ENCODE measurements around the gene FMNL2.

The FMNL2 gene

GRCh38 chr2:152389483-152389882 lies 54.5 kb downstream of the FMNL2 start:
- H3K27me3 ChIP-seq (ENCODE audit: insufficient read depth, low read depth, severe bottlenecking), result no peaks in the 10 kb centered on the region
- no peak for DNase-seq
- no peak for TF ChIP-seq CTCF (IDR thresholded peaks at IDR 0.05; ENCODE audit: low read depth, low read length)
- H3K36me3 ChIP-seq, result no peaks in the 10 kb centered on the region
- H3K4me3 ChIP-seq (ENCODE audit: low read depth, low read length), result no peak overlapping the region
- H3K27ac ChIP-seq, result no peak overlapping the region
- no peaks in the 10 kb centered on the region for H3K9me3 ChIP-seq (ENCODE audit: severe bottlenecking)

GRCh38 chr2:152390837-152391236 lies 55.9 kb downstream of the FMNL2 start:
- no peak for TF ChIP-seq CTCF (IDR thresholded peaks at IDR 0.05; ENCODE audit: low read depth, low read length)
- Histone ChIP-seq H3K9me3 (ENCODE audit: severe bottlenecking) (no peaks in the 10 kb centered on the region), H3K27me3 (ENCODE audit: insufficient read depth, low read depth, severe bottlenecking) (no peaks in the 10 kb centered on the region), H3K36me3 (no peaks in the 10 kb centered on the region), H3K4me3 (ENCODE audit: low read depth, low read length) (no peak overlapping the region), H3K27ac (no peak overlapping the region)
- no peak for DNase-seq

DNA sequence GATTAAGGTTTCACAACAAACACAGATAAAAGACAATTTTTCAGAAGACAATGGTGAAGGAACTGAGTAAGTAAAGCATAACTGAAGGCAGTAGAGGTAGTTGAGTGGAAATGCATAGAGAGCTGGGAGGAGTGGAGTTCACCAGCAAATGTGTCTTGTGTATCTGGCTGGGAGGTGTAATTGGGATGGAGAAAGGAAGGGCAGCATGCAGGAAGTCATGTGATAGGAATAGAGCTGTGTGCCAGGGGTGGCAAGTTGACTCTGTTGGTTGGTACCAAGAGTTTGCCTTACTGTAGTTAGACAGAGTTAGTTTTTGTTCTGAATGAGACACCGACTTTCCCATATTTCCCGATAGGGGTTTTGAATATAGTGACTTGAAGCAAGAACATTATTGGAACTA lies 56.3 kb downstream of the FMNL2 start:
- TF ChIP-seq CTCF (IDR thresholded peaks at IDR 0.05; ENCODE audit: low read depth, low read length), result no peak
- H3K36me3 ChIP-seq, result no peaks in the 10 kb centered on the region
- no peak overlapping the region for H3K27ac ChIP-seq
- no peaks in the 10 kb centered on the region for H3K9me3 ChIP-seq (ENCODE audit: severe bottlenecking)
- no peaks in the 10 kb centered on the region for H3K27me3 ChIP-seq (ENCODE audit: insufficient read depth, low read depth, severe bottlenecking)
- H3K4me3 ChIP-seq (ENCODE audit: low read depth, low read length), result no peak overlapping the region
- no peak for DNase-seq

DNA sequence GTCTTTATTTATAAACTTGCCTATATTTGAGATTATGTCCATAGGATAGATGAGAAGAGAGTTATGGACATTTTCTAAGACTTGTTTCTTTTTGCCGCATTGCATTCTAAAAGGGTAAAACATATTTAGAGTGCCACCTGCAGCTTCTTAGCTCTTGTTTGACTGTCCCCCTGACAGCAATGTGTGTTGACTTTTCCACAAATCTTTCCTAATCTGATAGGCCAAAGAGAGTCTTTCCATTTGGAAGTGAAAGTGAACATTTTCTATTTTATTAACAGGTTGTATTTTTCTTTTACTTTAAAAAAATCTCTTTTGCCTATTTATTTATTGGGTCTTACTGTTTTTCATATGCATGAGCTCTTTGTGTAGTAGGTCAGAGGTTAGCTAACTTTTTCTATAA lies 58.4 kb downstream of the FMNL2 start:
- H3K36me3 ChIP-seq, result no peaks in the 10 kb centered on the region
- no peak overlapping the region for H3K4me3 ChIP-seq (ENCODE audit: low read depth, low read length)
- no peaks in the 10 kb centered on the region for H3K9me3 ChIP-seq (ENCODE audit: severe bottlenecking)
- no peak overlapping the region for H3K27ac ChIP-seq
- no peak for TF ChIP-seq CTCF (IDR thresholded peaks at IDR 0.05; ENCODE audit: low read depth, low read length)
- no peak for DNase-seq
- no peaks in the 10 kb centered on the region for H3K27me3 ChIP-seq (ENCODE audit: insufficient read depth, low read depth, severe bottlenecking)

DNA sequence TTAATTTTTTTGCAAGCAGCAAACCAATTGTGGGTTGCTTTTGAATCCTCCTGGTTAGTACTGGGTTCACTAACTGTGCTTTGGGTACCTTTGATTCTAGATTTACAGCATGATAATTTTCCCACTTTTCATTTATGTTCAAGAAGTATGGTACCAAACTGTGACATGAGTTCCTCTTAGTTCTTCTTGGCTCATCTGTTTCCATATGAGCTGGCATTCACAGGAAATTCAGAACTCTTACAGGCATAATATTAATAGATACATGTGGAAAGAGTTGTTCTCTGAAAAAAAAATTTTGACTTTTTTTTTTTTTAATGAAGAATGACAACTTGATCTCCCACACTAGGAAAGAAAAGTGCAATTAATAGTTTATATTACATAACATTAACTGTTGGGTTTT lies 59.4 kb downstream of the FMNL2 start:
- Histone ChIP-seq H3K36me3 (no peaks in the 10 kb centered on the region), H3K4me3 (ENCODE audit: low read depth, low read length) (no peak overlapping the region), H3K9me3 (ENCODE audit: severe bottlenecking) (no peaks in the 10 kb centered on the region), H3K27me3 (ENCODE audit: insufficient read depth, low read depth, severe bottlenecking) (no peaks in the 10 kb centered on the region), H3K27ac (no peak overlapping the region)
- TF ChIP-seq CTCF (IDR thresholded peaks at IDR 0.05; ENCODE audit: low read depth, low read length), result no peak
- DNase-seq, result no peak

DNA sequence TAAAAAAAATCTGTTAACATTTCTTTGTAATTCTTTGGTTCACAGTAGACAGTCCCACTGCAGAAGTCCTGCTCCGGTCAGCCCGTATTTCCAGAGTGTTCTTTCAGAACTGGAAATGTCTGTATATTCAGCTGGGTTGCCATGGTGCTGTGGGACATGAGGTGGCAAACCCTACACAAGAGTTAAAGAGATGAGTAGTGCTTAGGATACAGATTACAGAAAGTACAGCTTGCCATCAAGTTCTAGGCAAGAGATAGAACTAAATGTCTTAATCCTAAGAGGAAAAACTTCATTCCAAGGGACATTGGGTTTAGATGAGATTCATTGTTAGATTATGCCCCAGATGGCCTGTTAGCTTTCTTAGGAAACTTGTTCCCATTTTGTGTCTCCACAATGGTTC lies 60.1 kb downstream of the FMNL2 start:
- no peaks in the 10 kb centered on the region for H3K27me3 ChIP-seq (ENCODE audit: insufficient read depth, low read depth, severe bottlenecking)
- no peaks in the 10 kb centered on the region for H3K36me3 ChIP-seq
- H3K4me3 ChIP-seq (ENCODE audit: low read depth, low read length), result no peak overlapping the region
- no peak for TF ChIP-seq CTCF (IDR thresholded peaks at IDR 0.05; ENCODE audit: low read depth, low read length)
- no peaks in the 10 kb centered on the region for H3K9me3 ChIP-seq (ENCODE audit: severe bottlenecking)
- no peak for DNase-seq
- no peak overlapping the region for H3K27ac ChIP-seq
